H9 (cell line): ENCODE measurements around the gene PMAIP1. TPM values are rescaled to one million over a fixed set of nuclear protein-coding genes. Genes with fewer than 3 reads are reported as not detected.

Source experiments
- DNase-seq: peaks from one replicate; pipeline ENCODE4 v3.0.0-alpha.2; 2017
- H2AFZ ChIP-seq: one replicate; pipeline ENCODE4 v1.6.1; 2013; ENCODE audit warnings: mild to moderate bottlenecking, low read length, control low read depth, moderate library complexity
- H2AK5ac ChIP-seq: 2 replicates; pipeline ENCODE4 v1.6.1; 2013; ENCODE audit warnings: low read length, control low read depth, mixed read lengths; ENCODE audit not compliant: insufficient read length
- H2BK120ac ChIP-seq: one replicate; pipeline ENCODE4 v1.6.1; 2013; ENCODE audit warnings: low read depth, mild to moderate bottlenecking, low read length, control low read depth, inconsistent platforms; ENCODE audit not compliant: poor library complexity, severe bottlenecking
- H2BK12ac ChIP-seq: 2 replicates; pipeline ENCODE4 v1.6.1; 2013; ENCODE audit warnings: low read length, control low read depth, mixed read lengths, low read depth; ENCODE audit not compliant: insufficient read length
- H2BK15ac ChIP-seq: 2 replicates; pipeline ENCODE4 v1.6.1; 2013; ENCODE audit warnings: low read depth, low read length, control low read depth
- H2BK20ac ChIP-seq: one replicate; pipeline ENCODE4 v1.6.1; 2013; ENCODE audit warnings: low read depth, mild to moderate bottlenecking, low read length, control low read depth, inconsistent platforms; ENCODE audit not compliant: poor library complexity, severe bottlenecking
- H2BK5ac ChIP-seq: 2 replicates; pipeline ENCODE4 v1.6.1; 2013; ENCODE audit warnings: low read length, control low read depth, mixed read lengths; ENCODE audit not compliant: insufficient read length
- H3K14ac ChIP-seq: 2 replicates; pipeline ENCODE4 v1.6.1; 2013; ENCODE audit warnings: low read length, control low read depth; ENCODE audit not compliant: insufficient read depth
- H3K18ac ChIP-seq: 2 replicates; pipeline ENCODE4 v1.6.1; 2013; ENCODE audit warnings: low read depth, mild to moderate bottlenecking, mixed read lengths, low read length, control low read depth; ENCODE audit not compliant: insufficient read length
- H3K23ac ChIP-seq: 2 replicates; pipeline ENCODE4 v1.6.1; 2013; ENCODE audit warnings: low read length, control low read depth, mixed read lengths, low read depth; ENCODE audit not compliant: insufficient read length
- H3K23me2 ChIP-seq: 2 replicates; pipeline ENCODE4 v1.6.1; 2013; ENCODE audit warnings: low read depth, mild to moderate bottlenecking, mixed read lengths, low read length, control low read depth; ENCODE audit not compliant: insufficient read length, poor library complexity, severe bottlenecking
- H3K27ac ChIP-seq: 2 replicates; pipeline ENCODE4 v1.5.1; 2013; ENCODE audit warnings: low read length, control low read depth, mixed read lengths, low read depth; ENCODE audit not compliant: insufficient read length
- H3K27me3 ChIP-seq: 2 replicates; pipeline ENCODE4 v1.6.1; 2013; ENCODE audit warnings: low read length, control low read depth, inconsistent platforms; ENCODE audit not compliant: insufficient read depth
- H3K4ac ChIP-seq: 2 replicates; pipeline ENCODE4 v1.6.1; 2013; ENCODE audit warnings: low read depth, mild to moderate bottlenecking, control low read depth, inconsistent platforms, low read length, moderate library complexity
- H3K4me1 ChIP-seq: 2 replicates; pipeline ENCODE4 v1.6.1; 2013; ENCODE audit warnings: low read length, control low read depth, inconsistent platforms; ENCODE audit not compliant: insufficient read depth
- H3K4me2 ChIP-seq: 2 replicates; pipeline ENCODE4 v1.6.1; 2013; ENCODE audit warnings: low read length, control low read depth, mixed read lengths; ENCODE audit not compliant: insufficient read length, insufficient read depth
- H3K56ac ChIP-seq: 2 replicates; pipeline ENCODE4 v1.6.1; 2013; ENCODE audit warnings: low read depth, mild to moderate bottlenecking, mixed read lengths, low read length, control low read depth; ENCODE audit not compliant: insufficient read length
- H3K79me1 ChIP-seq: 2 replicates; pipeline ENCODE4 v1.6.1; 2013; ENCODE audit warnings: low read depth, mild to moderate bottlenecking, moderate library complexity, low read length, control low read depth, inconsistent platforms; ENCODE audit not compliant: insufficient read depth, poor library complexity, severe bottlenecking
- H3K79me2 ChIP-seq: 2 replicates; pipeline ENCODE4 v1.6.1; 2013; ENCODE audit warnings: low read length, control low read depth, inconsistent platforms; ENCODE audit not compliant: insufficient read depth
- H3K9ac ChIP-seq: 2 replicates; pipeline ENCODE4 v1.6.1; 2013; ENCODE audit warnings: low read length, control low read depth, mixed read lengths; ENCODE audit not compliant: insufficient read length; ENCODE audit errors: extremely low read depth
- H3K9me3 ChIP-seq: one replicate; pipeline ENCODE4 v1.6.1; 2013; ENCODE audit warnings: low read depth, low read length, inconsistent platforms; ENCODE audit not compliant: control insufficient read depth
- H3T11ph ChIP-seq: one replicate; pipeline ENCODE4 v1.6.1; 2013; ENCODE audit warnings: mild to moderate bottlenecking, low read length, control low read depth, inconsistent platforms
- H4K20me1 ChIP-seq: one replicate; pipeline ENCODE4 v1.6.1; 2013; ENCODE audit not compliant: control insufficient read depth, insufficient read length, insufficient read depth
- H4K5ac ChIP-seq: 2 replicates; pipeline ENCODE4 v1.6.1; 2013; ENCODE audit warnings: low read depth, mild to moderate bottlenecking, mixed read lengths, low read length, control low read depth; ENCODE audit not compliant: insufficient read length
- H4K8ac ChIP-seq: replicated peaks from 2 replicates; pipeline ENCODE4 v1.6.1; 2013; ENCODE audit warnings: low read length, control low read depth, mixed read lengths, low read depth; ENCODE audit not compliant: insufficient read length
- H4K91ac ChIP-seq: 2 replicates; pipeline ENCODE4 v1.6.1; 2013; ENCODE audit warnings: low read depth, mild to moderate bottlenecking, moderate library complexity, mixed read lengths, low read length, control low read depth; ENCODE audit not compliant: insufficient read length
- H3K27ac Mint-ChIP-seq, 3 experiments: 2 replicates in 2 of 3; 3 replicates in 1 of 3; pipeline ENCODE4 v1.8.0; 2020 to 2021; ENCODE audit warnings: mixed read lengths in 3 of 3, mild to moderate bottlenecking in 1 of 3, moderate library complexity in 1 of 3
- H3K27me3 Mint-ChIP-seq: 2 replicates; pipeline ENCODE4 v1.8.0; 2021; ENCODE audit warnings: low read depth, mild to moderate bottlenecking, moderate library complexity, mixed read lengths
- H3K36me3 Mint-ChIP-seq, 3 experiments: 2 replicates in 2 of 3; 3 replicates in 1 of 3; pipeline ENCODE4 v1.8.0; 2020 to 2021; ENCODE audit warnings: low read depth in 3 of 3, mixed read lengths in 3 of 3; ENCODE audit not compliant: insufficient read depth in 1 of 3
- H3K4me1 Mint-ChIP-seq, 2 experiments: 2 replicates each; pipeline ENCODE4 v1.8.0; 2020; ENCODE audit warnings: mixed read lengths in 2 of 2
- H3K4me3 Mint-ChIP-seq, 2 experiments: 2 replicates in 1 of 2; 3 replicates in 1 of 2; pipeline ENCODE4 v1.8.0; 2020 to 2021; ENCODE audit warnings: mild to moderate bottlenecking in 2 of 2, mixed read lengths in 2 of 2, moderate library complexity in 1 of 2
- H3K9me3 Mint-ChIP-seq, 2 experiments: 2 replicates in 1 of 2; 3 replicates in 1 of 2; pipeline ENCODE4 v1.8.0; 2020; ENCODE audit warnings: mild to moderate bottlenecking in 2 of 2, mixed read lengths in 2 of 2, moderate library complexity in 1 of 2
- total RNA-seq: library from RNA; stranded (reverse); gene quantifications from 2 replicates; pipeline ENCODE4 v1.2.1, GENCODE V29; 2021
- TF ChIP-seq, protein P1 (sequence below): fragments of 200-600 bp; sonication (generic); conservative IDR thresholded peaks from 3 replicates; pipeline ENCODE4 v1.8.0; 2021; ENCODE audit warnings: antibody characterized with exemption, mild to moderate bottlenecking

The PMAIP1 gene
- total RNA-seq, 1 experiment from 2014 or later = 152 TPM

DNA sequence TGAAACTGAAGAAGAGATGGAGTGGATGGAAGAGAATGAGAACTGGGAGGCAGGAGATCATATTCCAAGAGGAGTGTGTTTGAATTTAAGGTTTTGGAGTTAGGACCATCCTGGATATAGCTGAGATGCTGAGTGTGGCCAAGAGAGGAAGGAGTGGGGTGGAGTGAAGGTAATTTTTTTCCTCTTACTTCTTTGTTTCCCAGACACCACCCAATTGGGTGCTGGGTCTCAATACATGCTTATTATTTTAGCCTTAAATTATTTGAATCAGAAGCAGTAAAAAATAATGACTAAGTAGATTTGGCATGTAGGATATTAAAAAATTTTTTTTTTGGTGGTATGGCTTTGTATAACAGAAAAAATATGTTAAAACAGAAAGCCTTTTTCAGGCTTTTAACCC lies 39.3 kb downstream of the PMAIP1 start:
- H3K27me3 Mint-ChIP-seq = no peaks in the 10 kb centered on the region
- Histone ChIP-seq H4K20me1 (no peaks in the 10 kb centered on the region), H3T11ph (no peak overlapping the region), H3K79me1 (no peaks in the 10 kb centered on the region), H2BK12ac (no peak overlapping the region), H2AK5ac (no peak overlapping the region), H2BK15ac (no peak overlapping the region), H3K27ac (no peak overlapping the region), H4K5ac (no peak overlapping the region), H3K18ac (no peak overlapping the region), H3K27me3 (no peaks in the 10 kb centered on the region), H3K23ac (no peak overlapping the region), H3K23me2 (no peaks in the 10 kb centered on the region), H3K79me2 (no peaks in the 10 kb centered on the region), H2AFZ (no peak overlapping the region), H2BK20ac (no peak overlapping the region), H2BK120ac (no peak overlapping the region), H3K4ac (no peak overlapping the region), H3K4me1 (no peaks in the 10 kb centered on the region), H4K91ac (no peak overlapping the region), H3K14ac (no peak overlapping the region), H2BK5ac (no peak overlapping the region), H3K9me3 (no peaks in the 10 kb centered on the region), H3K9ac (no peak overlapping the region), H4K8ac (no peak overlapping the region), H3K56ac (no peak overlapping the region), H3K4me2 (no peak overlapping the region)
- TF ChIP-seq, protein P1, sequence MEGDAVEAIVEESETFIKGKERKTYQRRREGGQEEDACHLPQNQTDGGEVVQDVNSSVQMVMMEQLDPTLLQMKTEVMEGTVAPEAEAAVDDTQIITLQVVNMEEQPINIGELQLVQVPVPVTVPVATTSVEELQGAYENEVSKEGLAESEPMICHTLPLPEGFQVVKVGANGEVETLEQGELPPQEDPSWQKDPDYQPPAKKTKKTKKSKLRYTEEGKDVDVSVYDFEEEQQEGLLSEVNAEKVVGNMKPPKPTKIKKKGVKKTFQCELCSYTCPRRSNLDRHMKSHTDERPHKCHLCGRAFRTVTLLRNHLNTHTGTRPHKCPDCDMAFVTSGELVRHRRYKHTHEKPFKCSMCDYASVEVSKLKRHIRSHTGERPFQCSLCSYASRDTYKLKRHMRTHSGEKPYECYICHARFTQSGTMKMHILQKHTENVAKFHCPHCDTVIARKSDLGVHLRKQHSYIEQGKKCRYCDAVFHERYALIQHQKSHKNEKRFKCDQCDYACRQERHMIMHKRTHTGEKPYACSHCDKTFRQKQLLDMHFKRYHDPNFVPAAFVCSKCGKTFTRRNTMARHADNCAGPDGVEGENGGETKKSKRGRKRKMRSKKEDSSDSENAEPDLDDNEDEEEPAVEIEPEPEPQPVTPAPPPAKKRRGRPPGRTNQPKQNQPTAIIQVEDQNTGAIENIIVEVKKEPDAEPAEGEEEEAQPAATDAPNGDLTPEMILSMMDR = no peak
- no peak for DNase-seq
- no peak overlapping the region for H3K4me3 Mint-ChIP-seq
- H3K27ac Mint-ChIP-seq = no peak overlapping the region
- peaks cover 4 to 9% of the 10 kb centered on the region in 2 experiments; a peak in 2 of 4 replicates for H3K4me1 Mint-ChIP-seq
- H3K9me3 Mint-ChIP-seq = no peaks in the 10 kb centered on the region; a peak in 1 of 5 replicates
- no peaks in the 10 kb centered on the region for H3K36me3 Mint-ChIP-seq
